GM23248 (cell line): ENCODE results near the gene CCDC90B. TPM values are rescaled to one million over a fixed set of nuclear protein-coding genes. Genes with fewer than 3 reads are reported as not detected.

Experiments
- DNase-seq: peaks from one replicate; pipeline ENCODE4 v3.0.0-alpha.2; 2015
- H2AFZ ChIP-seq: fragments of 200-600 bp; sonication (generic); 2 replicates; pipeline ENCODE4 v1.6.1; 2016; ENCODE audit warnings: antibody characterized with exemption
- H3F3A ChIP-seq: fragments of 200-600 bp; sonication (generic); 2 replicates; pipeline ENCODE4 v1.6.1; 2016; ENCODE audit warnings: mild to moderate bottlenecking, antibody characterized with exemption, mixed run types; ENCODE audit not compliant: insufficient read depth
- H3K27ac ChIP-seq: fragments of 200-600 bp; sonication (generic); 2 replicates; pipeline ENCODE4 v1.5.1; 2016; ENCODE audit warnings: mild to moderate bottlenecking
- H3K27me3 ChIP-seq: fragments of 200-600 bp; sonication (generic); replicated peaks from 2 replicates; pipeline ENCODE4 v1.6.1; 2016; ENCODE audit warnings: mild to moderate bottlenecking; ENCODE audit not compliant: insufficient read depth
- H3K36me3 ChIP-seq: fragments of 200-600 bp; sonication (generic); 2 replicates; pipeline ENCODE4 v1.6.1; 2016; ENCODE audit warnings: low read depth, mild to moderate bottlenecking
- H3K4me1 ChIP-seq: fragments of 200-600 bp; sonication (generic); 2 replicates; pipeline ENCODE4 v1.6.1; 2016; ENCODE audit warnings: mild to moderate bottlenecking; ENCODE audit not compliant: insufficient read depth
- H3K4me2 ChIP-seq: fragments of 200-600 bp; sonication (generic); one replicate; pipeline ENCODE4 v1.6.1; 2016; ENCODE audit warnings: mild to moderate bottlenecking; ENCODE audit not compliant: unreplicated experiment
- H3K4me3 ChIP-seq: fragments of 200-600 bp; sonication (generic); 2 replicates; pipeline ENCODE4 v1.5.1; 2016; ENCODE audit warnings: mild to moderate bottlenecking
- H3K79me2 ChIP-seq: fragments of 200-600 bp; sonication (generic); 2 replicates; pipeline ENCODE4 v1.6.1; 2016; ENCODE audit warnings: mild to moderate bottlenecking; ENCODE audit not compliant: insufficient read depth
- H3K9ac ChIP-seq: fragments of 200-600 bp; sonication (generic); 2 replicates; pipeline ENCODE4 v1.6.1; 2016; ENCODE audit warnings: mild to moderate bottlenecking
- H3K9me2 ChIP-seq: fragments of 200-600 bp; sonication (generic); 2 replicates; pipeline ENCODE4 v1.6.1; 2016; ENCODE audit warnings: mixed run types, mild to moderate bottlenecking, moderate library complexity; ENCODE audit not compliant: insufficient read depth
- H3K9me3 ChIP-seq: fragments of 200-600 bp; sonication (generic); one replicate; pipeline ENCODE4 v1.6.1; 2017; ENCODE audit warnings: low read depth
- H4K20me1 ChIP-seq: fragments of 200-600 bp; sonication (generic); 2 replicates; pipeline ENCODE4 v1.6.0; 2016; ENCODE audit not compliant: insufficient read depth
- EZH2 ChIP-seq: fragments of 200-600 bp; sonication (generic); IDR thresholded peaks from 2 replicates; pipeline ENCODE4 v1.6.1; 2018; ENCODE audit warnings: antibody characterized with exemption, mild to moderate bottlenecking; ENCODE audit not compliant: insufficient read depth, poor library complexity, severe bottlenecking
- EZH2phosphoT487 ChIP-seq: fragments of 200-600 bp; sonication (generic); IDR thresholded peaks from 2 replicates; pipeline ENCODE4 v1.6.1; 2018; ENCODE audit warnings: antibody characterized with exemption, moderate library complexity, mild to moderate bottlenecking, low read depth; ENCODE audit not compliant: insufficient read depth
- WGBS, 2 experiments: methylation state at CpG; one replicate each; pipeline ENCODE4 v1.1.6; 2015 to 2017; ENCODE audit warnings: low lambda C conversion rate in 2 of 2, low coverage in 1 of 2; ENCODE audit errors: missing lambda C conversion rate in 2 of 2; 5-methylcytosine and 5-hydroxymethylcytosine counted together
- in situ Hi-C: fragments of 300-500 bp; cut with MboI; formaldehyde crosslinking; loops from 2 replicates; pipeline ENCODE4 v1.15.0; 2020
- polyA plus RNA-seq: library from polyadenylated mRNA; unstranded; fragments of >200 nt; fragmentation: Nextera tagmentation; extraction: Ambion mirVana; gene quantifications from 2 replicates; pipeline ENCODE4 v1.2.1, GENCODE V29; 2016
- total RNA-seq: library from RNA; depleted of rRNA; stranded (reverse); fragments of >200 nt; shearing (Covaris generic); gene quantifications from 2 replicates; pipeline ENCODE4 v1.2.3, GENCODE V29; 2014

The CCDC90B gene
- total and polyA plus RNA-seq, 2 experiments from 2014 or later: 49.9 to 97.8 TPM

- 42% methylated on average over 7 of the region's 7 CpGs for WGBS, 2 experiments
- no peaks in the 10 kb centered on the region for H4K20me1 ChIP-seq
- peak overlapping the region; percentile 82 for H3K4me2 ChIP-seq
- TF ChIP-seq EZH2phosphoT487 (no peak), EZH2 (no peak)
- no peaks in the 10 kb centered on the region for H3K9me3 ChIP-seq
- in situ Hi-C loops: loop anchor here (10.0 kb wide), 1 partner anchor 522 kb away; no protein-coding TSS in a partner anchor
- peak overlapping the region; percentile 51; the same call in 1 of the 2 replicates for H3K4me3 ChIP-seq
- DNase-seq: peak; percentile 93
- no peaks in the 10 kb centered on the region for H3K36me3 ChIP-seq
- no peaks in the 10 kb centered on the region for H3F3A ChIP-seq
- H3K4me1 ChIP-seq: no peaks in the 10 kb centered on the region
- H3K9ac ChIP-seq: 0 out of 2 replicates have a peak overlapping the region, but pooled peaks have one; percentile 33
- H3K79me2 ChIP-seq: no peaks in the 10 kb centered on the region
- no peaks in the 10 kb centered on the region for H3K9me2 ChIP-seq
- H3K27me3 ChIP-seq: no peaks in the 10 kb centered on the region
- no peak overlapping the region for H3K27ac ChIP-seq
- peak overlapping the region; percentile 76 for H2AFZ ChIP-seq
Measured at GRCh38 chr11:83292709-83293456, 6.7 kb upstream of the CCDC90B start.

GRCh38 chr11:83287631-83288030 lies 1.5 kb upstream of the CCDC90B start:
- Histone ChIP-seq H3K27ac (no peak overlapping the region), H2AFZ (no peak overlapping the region), H3K79me2 (peaks cover 29% of the 10 kb centered on the region), H3K4me1 (peaks cover 17% of the 10 kb centered on the region), H3K9ac (no peak overlapping the region), H3K27me3 (no peaks in the 10 kb centered on the region), H3F3A (peaks cover 7% of the 10 kb centered on the region; the same call in 1 of the 2 replicates), H3K4me2 (no peak overlapping the region), H3K36me3 (no peaks in the 10 kb centered on the region), H4K20me1 (no peaks in the 10 kb centered on the region), H3K9me3 (no peaks in the 10 kb centered on the region), H3K9me2 (no peaks in the 10 kb centered on the region), H3K4me3 (no peak overlapping the region)
- 92 to 94% methylated on average over 6 of the region's 6 CpGs for WGBS, 2 experiments
- in situ Hi-C loops: loop anchor here (10.0 kb wide), 1 partner anchor 437 kb away; no protein-coding TSS in a partner anchor
- TF ChIP-seq EZH2phosphoT487 (no peak), EZH2 (no peak)
- DNase-seq: no peak

- Histone ChIP-seq H3K27ac (peak overlapping the region; percentile 91), H3K79me2 (peaks cover 53% of the 10 kb centered on the region), H3K27me3 (no peaks in the 10 kb centered on the region), H2AFZ (peak overlapping the region; percentile 97), H3K9me2 (no peaks in the 10 kb centered on the region), H3F3A (peaks cover 7% of the 10 kb centered on the region; the same call in 1 of the 2 replicates), H3K4me1 (peaks cover 27% of the 10 kb centered on the region), H3K4me3 (peak overlapping the region; percentile 83), H3K9me3 (no peaks in the 10 kb centered on the region), H3K4me2 (peak overlapping the region; percentile 91), H4K20me1 (no peaks in the 10 kb centered on the region), H3K9ac (peak overlapping the region; percentile 88), H3K36me3 (no peaks in the 10 kb centered on the region)
- no peak for DNase-seq
- 0 to 1% methylated on average over 22 of the region's 22 CpGs for WGBS, 2 experiments
- no peak for TF ChIP-seq EZH2
- TF ChIP-seq EZH2phosphoT487: no peak
- in situ Hi-C loops: loop anchor here (10.0 kb wide), 1 partner anchor 440 kb away; no protein-coding TSS in a partner anchor
Measured at GRCh38 chr11:83285151-83285770, 906 bp downstream of the CCDC90B start.

GRCh38 chr11:83284501-83285150 lies 1.5 kb downstream of the CCDC90B start:
- peaks cover 5% of the 10 kb centered on the region; the same call in 1 of the 2 replicates for H3K36me3 ChIP-seq
- no peaks in the 10 kb centered on the region for H4K20me1 ChIP-seq
- in situ Hi-C loops: loop anchor here (10.0 kb wide), 1 partner anchor 440 kb away; no protein-coding TSS in a partner anchor
- H3K9ac ChIP-seq: peak overlapping the region; percentile 88
- peak overlapping the region; percentile 83 for H3K4me3 ChIP-seq
- H3K27me3 ChIP-seq: no peaks in the 10 kb centered on the region
- H3K79me2 ChIP-seq: peaks cover 59% of the 10 kb centered on the region
- TF ChIP-seq EZH2 (no peak), EZH2phosphoT487 (no peak)
- peak; percentile 17 for DNase-seq
- WGBS, 2 experiments: 0 to 3% methylated on average over 3 of the region's 3 CpGs
- no peaks in the 10 kb centered on the region for H3K9me2 ChIP-seq
- H3K27ac ChIP-seq: peak overlapping the region; percentile 91
- H3F3A ChIP-seq: peaks cover 7% of the 10 kb centered on the region; the same call in 1 of the 2 replicates
- H3K4me2 ChIP-seq: peak overlapping the region; percentile 91
- H3K9me3 ChIP-seq: no peaks in the 10 kb centered on the region
- H2AFZ ChIP-seq: peak overlapping the region; percentile 97
- H3K4me1 ChIP-seq: peaks cover 27% of the 10 kb centered on the region
